ENCODE data around the gene SPON1.
"Not testable (repeated sequence)": the region's sequence is repeated elsewhere in the genome, so short reads cannot be mapped to it uniquely, and the experiment has no call there.

Gene SPON1

GRCh38 chr11:14021738-14022137, 59.2 kb downstream of the SPON1 start:
- TF ChIP-seq CTCF (IDR thresholded peaks at IDR 0.05; ENCODE audit: borderline replicate concordance, insufficient read depth, low read depth, low read length), result no peak

GRCh38 chr11:14022251-14022650, 59.7 kb downstream of the SPON1 start:
- no peak for TF ChIP-seq CTCF (IDR thresholded peaks at IDR 0.05; ENCODE audit: borderline replicate concordance, insufficient read depth, low read depth, low read length)
- H3K4me3 ChIP-seq (ENCODE audit: low read depth, low read length), result no peak overlapping the region

More at GRCh38 chr11:14021738-14022137, 59.2 kb downstream of the SPON1 start:
- H3K4me3 ChIP-seq (ENCODE audit: low read depth, low read length), result no peak overlapping the region

- no peak for TF ChIP-seq CTCF (IDR thresholded peaks at IDR 0.05; ENCODE audit: borderline replicate concordance, insufficient read depth, low read depth, low read length)
- no peak overlapping the region for H3K4me3 ChIP-seq (ENCODE audit: low read depth, low read length)
Measured at GRCh38 chr11:14022821-14023220, 60.3 kb downstream of the SPON1 start.

GRCh38 chr11:14026961-14027360, 64.4 kb downstream of the SPON1 start:
- no peak for TF ChIP-seq CTCF (IDR thresholded peaks at IDR 0.05; ENCODE audit: borderline replicate concordance, insufficient read depth, low read depth, low read length)
- H3K4me3 ChIP-seq (ENCODE audit: low read depth, low read length), result no peak overlapping the region

- TF ChIP-seq CTCF (IDR thresholded peaks at IDR 0.05; ENCODE audit: borderline replicate concordance, insufficient read depth, low read depth, low read length), result no peak
- no peak overlapping the region for H3K4me3 ChIP-seq (ENCODE audit: low read depth, low read length)
Measured at GRCh38 chr11:14027525-14027924, 65.0 kb downstream of the SPON1 start.

- no peak overlapping the region for H3K4me3 ChIP-seq (ENCODE audit: low read depth, low read length)
- TF ChIP-seq CTCF (IDR thresholded peaks at IDR 0.05; ENCODE audit: borderline replicate concordance, insufficient read depth, low read depth, low read length), result no peak
Measured at GRCh38 chr11:14029440-14029839, 66.9 kb downstream of the SPON1 start.

GRCh38 chr11:14029971-14030920, 67.7 kb downstream of the SPON1 start:
- no peak overlapping the region for H3K4me3 ChIP-seq (ENCODE audit: low read depth, low read length)
- TF ChIP-seq CTCF (IDR thresholded peaks at IDR 0.05; ENCODE audit: borderline replicate concordance, insufficient read depth, low read depth, low read length), result no peak

GRCh38 chr11:14035526-14035925, 73.0 kb downstream of the SPON1 start:
- not testable (repeated sequence) for H3K4me3 ChIP-seq (ENCODE audit: low read depth, low read length)

Measured in GM12875 (cell line).